ENCODE results near the gene NUP93.

Gene NUP93

DNA sequence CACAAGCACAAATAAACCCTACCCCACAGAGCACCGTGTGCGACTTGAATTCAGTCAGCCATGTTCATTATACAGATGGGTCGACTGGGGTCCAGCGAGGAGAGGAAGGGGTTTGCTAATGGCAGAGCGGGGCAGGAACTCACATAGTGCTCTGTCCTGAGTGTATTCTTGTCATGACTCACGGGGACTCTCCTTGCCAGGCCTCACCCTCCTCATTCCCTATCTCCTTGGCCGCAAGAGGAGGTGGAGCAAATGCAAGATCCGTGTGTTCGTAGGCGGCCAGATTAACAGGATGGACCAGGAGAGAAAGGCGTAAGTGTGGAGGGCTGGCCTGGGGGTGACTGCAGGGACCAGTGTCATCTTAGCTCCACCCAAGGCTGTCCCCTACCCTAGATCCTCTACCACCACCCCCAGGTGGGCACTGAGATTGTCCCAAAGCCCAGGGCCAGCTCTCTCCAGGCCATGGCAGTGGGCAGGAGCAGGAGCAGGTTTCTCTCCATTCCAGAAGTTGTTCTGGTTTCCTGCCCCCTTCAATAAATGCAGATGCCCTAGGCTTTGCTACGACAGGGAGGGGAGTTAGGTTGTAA lies 164.5 kb downstream of the NUP93 start:
- no peak for DNase-seq (ENCODE audit: low read depth)

DNA sequence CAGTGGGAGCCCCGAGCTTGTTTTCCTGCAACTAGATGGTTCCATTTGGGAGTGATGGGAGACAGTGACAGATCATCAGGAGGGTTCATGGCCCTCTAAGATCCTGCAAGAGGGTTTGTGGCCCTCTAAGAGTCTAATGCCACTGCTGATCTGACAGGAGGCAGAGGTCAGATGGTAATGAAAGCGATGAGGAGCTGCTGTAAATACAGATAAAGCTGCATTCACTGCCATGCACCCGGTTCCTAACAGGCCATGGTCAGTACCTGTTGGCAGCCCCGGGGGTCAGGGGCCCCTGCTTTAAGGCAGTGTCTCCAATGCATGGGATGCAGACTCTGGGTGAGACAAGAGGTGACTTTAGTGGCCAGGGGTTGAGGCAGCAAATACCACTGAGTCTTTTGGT lies 165.9 kb downstream of the NUP93 start:
- no peak for DNase-seq (ENCODE audit: low read depth)

DNA sequence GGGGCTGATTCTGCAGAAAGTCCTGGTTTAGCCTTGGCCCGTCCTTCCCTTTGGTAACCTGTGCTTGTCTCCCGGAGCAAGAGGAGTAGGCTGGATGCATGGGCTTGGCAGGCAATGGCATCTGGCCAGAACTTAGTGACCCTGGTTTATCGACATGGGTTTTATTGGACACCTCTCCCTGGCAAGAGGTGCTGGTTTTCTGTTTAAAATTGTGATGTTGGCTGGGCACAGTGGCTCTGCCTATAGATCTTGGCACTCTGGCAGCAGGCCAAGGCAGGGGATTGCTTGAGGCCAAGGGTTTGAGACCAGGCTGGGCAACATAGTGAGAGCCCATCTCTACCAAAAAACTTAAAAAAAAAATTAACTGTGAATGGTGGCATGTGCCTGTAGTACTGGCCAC lies 166.3 kb downstream of the NUP93 start:
- no peak for DNase-seq (ENCODE audit: low read depth)

DNA sequence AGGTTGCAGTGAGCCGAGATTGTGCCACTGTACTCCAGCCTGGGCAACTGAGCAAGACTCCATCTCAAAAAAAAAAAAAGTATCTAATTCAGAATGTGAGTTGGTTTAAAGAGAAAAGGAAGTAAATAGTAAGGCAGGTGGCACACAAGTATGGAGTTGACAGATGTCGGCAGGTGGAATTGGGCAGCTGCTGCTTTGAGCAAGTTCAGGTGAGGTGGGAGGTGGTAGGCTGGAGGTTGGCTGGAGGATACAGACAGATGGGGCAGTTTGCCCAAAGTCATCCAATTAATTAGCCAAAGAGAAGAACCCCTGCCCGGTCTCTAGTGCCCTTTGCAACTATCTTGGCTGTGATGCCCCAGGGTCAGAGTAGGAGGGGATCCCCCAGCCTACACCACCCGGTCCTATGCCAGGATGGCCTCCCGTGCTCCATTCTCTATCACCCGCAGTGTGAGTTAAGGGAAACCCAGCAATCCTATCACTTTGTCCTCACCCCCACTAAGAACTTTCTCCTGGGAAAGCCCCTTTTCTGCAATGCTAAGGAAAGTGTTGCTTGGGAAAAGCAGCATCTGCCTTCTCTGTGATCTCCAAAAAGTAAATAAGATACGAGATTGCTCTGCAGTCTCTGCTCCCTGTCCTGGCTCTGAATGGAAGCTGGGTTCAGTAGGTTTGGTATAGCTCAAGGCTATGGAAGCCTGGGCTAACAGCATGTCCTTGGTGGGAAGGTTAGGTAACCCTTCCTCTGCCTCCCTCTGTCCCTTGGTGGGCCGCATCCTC lies 167.3 kb downstream of the NUP93 start:
- no peak for DNase-seq (ENCODE audit: low read depth)

DNA sequence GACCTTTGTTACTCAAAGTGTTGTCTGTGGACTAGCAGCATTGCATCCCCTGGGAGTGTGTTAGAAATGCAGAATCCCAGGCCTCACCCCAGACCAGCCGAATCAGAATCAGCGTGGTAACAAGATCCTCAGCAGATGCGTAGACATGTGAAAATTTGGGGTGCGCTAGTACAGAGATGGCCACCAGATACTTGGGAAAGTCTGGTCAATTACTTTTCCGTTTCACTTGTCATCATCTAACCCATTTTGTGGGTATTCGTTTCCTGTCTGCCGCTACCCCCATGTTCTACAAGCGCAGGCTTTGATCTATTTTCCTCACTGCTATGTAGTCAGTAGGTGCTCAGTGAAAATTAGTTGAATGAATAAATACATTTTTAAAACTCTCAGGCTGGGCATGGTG lies 168.9 kb downstream of the NUP93 start:
- DNase-seq (ENCODE audit: low read depth), result no peak

All from GM04503 (cell line).